ENCODE measurements around the gene PGR.

- TF ChIP-seq CTCF (IDR thresholded peaks at IDR 0.05; ENCODE audit: insufficient read depth, low read depth, low read length) (no peak), EZH2 (IDR thresholded peaks at IDR 0.05; ENCODE audit: insufficient read depth, low read length) (no peak)
Measured at GRCh38 chr11:101043940-101044339, 85.7 kb downstream of the PGR start.
